Measurements from ENCODE around the gene GPLD1.

The GPLD1 gene

DNA sequence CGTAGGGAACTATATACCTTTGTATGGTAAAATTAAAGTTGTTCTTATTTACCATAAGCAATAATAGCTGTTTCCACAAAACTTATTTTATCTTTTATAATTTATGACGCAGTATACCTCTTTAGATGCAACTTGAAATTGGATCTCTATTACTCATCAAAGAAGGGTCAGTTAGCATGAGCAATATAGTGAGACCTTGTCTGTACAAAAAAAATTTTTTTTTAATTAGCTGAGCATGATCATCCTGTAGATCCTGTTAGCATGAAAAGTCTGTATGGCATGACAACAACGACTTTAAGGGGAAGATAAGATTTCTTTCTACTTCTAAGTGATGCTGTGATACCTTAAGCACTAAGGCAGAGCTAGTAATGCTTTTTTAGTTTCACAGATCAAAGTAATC, 11.3 kb upstream of the GPLD1 start:
- FAIRE-seq (no peak), DNase-seq (ENCODE audit: insufficient read length, low spot score) (no peak)

DNA sequence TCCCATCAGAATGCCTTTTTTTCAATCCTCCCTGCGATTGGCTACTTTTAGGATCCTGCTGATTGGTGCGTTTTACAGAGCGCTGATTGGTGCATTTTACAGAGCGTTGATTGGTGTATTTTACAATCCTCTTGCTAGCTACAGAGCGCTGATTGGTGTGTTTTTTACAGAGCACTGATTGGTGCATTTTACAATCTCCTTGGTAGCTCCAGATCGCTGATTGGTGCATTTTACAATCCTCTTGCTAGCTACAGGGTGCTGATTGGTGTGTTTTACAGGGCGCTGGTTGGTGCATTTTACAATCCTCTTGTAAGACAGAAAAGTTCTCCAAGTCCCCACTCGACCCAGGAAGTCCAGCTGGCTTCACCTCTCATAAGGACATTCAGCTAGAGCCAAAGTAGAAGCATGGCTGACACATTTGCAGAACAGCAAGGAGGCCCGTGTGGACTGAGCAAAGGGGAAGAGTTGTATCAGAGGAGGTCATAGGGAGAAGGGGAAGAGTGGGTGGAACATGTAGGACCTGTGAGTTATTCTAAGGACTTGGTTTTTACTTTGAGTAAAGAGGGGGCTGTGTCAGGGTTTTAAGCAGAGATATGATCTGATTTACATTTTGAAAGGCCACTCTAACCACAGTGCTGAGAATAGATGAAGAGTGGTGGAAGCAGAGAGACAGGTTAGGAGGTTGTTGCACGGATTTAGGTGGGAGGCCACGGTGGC, 8.0 kb upstream of the GPLD1 start:
- FAIRE-seq, result no peak
- no peak for DNase-seq (ENCODE audit: insufficient read length, low spot score)

DNA sequence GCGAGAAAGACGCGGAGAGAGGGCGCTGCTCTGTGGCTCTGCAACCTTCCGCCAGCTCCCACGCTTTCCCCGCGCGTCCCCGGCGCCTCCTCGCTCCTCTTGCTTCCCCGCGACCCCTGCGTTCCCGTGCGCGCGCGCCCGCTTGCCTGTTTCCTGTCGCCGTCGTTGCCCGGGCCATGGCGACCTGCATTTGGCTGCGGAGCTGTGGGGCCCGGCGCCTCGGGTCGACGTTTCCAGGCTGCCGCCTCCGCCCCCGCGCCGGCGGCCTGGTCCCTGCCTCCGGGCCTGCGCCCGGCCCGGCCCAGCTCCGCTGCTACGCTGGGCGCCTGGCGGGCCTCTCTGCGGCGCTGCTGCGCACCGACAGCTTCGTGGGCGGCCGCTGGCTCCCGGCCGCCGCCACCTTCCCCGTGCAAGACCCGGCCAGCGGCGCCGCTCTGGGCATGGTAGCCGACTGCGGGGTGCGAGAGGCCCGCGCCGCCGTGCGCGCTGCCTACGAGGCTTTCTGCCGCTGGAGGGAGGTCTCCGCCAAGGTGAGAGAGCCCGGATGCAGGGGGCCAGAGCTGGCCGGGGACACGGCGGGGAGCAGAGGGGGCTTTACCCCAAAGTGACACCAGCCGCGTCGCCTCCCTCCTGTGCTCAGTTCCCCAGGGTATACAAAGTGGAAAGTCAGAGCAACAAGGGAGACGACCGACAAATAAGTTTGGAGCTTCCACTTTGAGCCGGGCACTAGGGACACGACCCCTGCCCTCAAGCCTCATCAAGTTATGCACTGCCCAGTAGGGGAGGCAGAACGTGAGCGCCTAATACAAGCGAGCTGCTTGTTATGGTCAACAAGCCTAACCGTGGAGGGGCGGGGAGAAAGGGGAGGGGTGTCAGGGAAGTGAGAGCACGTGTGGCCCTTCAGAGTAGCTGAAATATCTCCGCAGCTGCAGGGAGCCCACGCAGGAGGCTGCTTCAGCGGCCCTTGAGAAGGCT, 5.7 kb upstream of the GPLD1 start, which contains the start of gene ALDH5A1:
TSS of gene ALDH5A1 (plus strand) at position 149 of the 975 bp plus-strand sequence. CDS start at position 177, 28 bp downstream.
- FAIRE-seq (peak; percentile 86), DNase-seq (ENCODE audit: insufficient read length, low spot score) (peak; percentile 65)

DNA sequence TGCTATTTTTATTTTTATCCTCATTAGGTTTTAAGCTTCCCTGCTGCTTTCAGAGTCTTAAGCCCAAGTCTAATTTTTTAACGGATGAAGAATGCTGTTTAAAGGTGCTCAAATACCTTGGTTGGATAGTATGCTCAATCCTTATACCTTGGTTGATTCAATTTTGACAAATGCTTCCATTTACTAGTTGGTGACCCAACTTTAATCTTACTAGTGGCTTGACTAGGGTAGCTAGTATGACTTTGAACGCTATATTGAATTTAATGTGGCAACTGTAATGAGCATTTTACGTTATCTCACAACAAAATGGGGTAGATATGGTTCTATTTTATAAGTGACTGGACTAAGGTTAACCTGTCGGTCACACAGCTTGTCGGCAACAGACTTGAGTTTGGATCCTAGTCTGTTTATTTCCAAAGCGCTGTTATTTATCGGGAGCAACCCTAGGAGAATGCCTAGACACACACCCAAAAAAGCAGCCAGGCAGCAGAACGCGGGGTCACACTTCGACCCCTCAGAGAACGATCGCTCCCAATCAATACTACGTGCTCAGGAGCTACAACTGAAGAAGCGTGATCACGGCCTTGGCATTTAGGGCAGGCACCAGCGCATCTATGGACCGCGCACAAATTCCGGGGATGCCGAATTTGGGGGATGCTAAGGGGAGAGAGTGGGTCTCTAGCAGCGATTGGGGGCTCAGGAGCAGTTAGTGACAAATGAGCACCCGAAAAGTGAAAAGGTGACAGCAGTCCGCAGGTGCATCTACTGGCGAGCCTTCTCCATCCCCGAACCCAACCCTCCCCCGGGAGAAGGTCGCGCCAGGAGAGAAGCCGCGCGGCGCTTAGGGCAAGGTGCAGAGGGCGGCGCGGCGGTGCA, 4.8 kb upstream of the GPLD1 start:
- FAIRE-seq (peak; percentile 78), DNase-seq (ENCODE audit: insufficient read length, low spot score) (no peak)

DNA sequence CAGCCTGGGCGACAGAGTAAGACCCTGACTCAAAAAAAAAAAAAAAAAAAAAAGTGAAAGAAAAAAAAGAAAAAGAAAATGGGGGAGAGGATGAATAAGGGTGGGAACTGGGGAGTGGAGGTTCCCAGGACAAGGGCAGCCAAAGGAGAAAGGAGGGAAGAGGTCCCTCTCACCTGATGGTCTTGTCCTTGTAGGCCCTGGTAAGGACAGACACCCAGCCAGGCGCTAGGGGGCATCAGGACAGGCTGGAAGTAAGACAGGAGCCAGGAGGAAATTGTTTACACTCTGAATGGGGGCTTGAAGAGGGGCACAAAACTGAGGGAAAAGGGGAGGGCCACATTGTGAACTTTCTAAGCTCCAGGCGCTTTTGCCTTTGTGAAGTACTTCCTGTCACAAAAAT, 3.1 kb upstream of the GPLD1 start:
- DNase-seq (ENCODE audit: insufficient read length, low spot score) (no peak), FAIRE-seq (no peak)

DNA sequence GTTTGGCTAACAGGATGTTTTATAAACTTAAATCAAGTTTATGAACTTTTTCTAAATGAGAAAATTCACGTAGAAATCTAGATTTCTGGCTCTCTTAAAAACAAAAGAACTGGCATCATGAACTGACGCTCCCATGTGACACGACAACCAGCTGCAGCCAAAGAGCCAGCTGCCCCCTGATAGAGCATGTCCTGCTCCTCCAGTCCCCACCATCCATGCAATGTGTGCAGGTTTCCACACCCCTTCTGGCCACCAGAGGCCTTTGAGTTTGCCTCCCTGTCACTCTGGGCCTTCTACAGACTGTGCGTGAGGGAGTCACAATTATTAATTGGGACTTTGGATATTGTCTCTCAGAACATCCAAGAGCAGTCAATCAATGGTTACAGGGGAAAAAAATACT, 1.6 kb upstream of the GPLD1 start:
- FAIRE-seq, result no peak

DNA sequence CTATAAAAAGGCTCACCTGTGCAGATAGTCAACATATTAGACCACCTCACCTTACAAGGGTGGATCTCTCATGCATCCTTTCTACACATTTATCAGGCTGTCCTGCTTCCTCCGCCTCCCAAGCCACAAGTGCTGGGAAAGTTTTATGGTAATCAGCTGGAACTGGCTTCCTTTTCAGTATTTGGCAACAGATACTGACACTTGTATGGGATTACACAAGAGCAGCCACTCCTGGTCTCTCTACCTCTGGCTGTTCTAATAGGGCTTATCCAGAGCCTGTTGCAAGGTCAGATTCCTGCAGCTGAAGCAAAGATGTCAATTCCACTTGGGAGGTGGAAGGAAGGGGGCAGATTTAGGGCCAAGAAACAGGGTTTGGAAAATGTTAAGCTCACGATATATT, 503 bp upstream of the GPLD1 start:
- FAIRE-seq (no peak), DNase-seq (ENCODE audit: insufficient read length, low spot score) (no peak)

More for the DNA sequence above, 1.6 kb upstream of the GPLD1 start:
- no peak for DNase-seq (ENCODE audit: insufficient read length, low spot score)

DNA sequence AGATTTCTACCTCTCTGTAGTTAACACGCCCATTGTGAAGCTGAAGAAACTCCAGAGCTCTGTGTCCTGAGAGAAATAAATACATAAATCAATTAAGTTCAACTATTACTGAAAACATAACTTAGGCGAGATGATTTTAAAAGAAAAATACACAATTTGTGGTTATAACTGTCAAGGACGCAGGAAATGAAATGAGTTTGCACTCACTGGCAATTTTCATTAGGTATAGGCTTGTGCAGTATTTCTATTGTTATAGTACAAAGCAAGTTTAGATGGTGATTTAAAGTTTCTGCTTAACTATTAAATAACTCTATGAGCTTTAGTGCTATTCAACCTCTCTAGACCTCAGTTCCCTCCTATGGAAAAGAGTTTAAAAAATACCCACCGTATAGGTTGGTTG, 3.3 kb downstream of the GPLD1 start:
- no peak for FAIRE-seq

DNA sequence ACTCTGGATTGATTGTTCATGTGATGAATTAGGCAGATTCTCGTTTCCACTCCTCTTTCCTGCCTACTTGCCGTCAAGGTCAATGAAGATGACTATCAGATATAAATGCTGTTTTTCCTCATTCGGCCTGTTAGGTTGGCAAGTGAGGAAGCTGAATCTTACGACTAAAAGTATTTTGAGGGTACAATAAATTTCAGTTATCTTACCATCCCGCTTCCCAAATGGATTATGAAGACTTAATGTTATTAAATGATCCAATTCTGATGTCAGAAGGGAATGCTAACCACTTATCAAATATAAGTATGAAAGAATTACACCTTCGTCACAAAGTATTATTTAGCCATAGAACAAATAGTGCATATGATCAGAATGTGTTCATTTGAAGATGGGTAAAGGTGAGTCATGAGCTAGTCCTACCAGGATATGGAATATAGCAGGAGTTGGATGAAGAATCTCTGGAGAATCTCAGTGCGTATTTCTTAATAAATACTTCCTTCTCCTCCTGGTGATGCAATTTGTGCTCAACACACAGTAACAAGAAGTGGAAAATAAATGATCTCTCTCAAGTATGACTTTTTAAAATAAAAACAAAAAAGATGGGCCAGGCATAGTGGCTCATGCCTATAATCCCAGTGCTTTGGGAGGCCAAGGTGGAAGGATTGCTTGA, 4.6 kb downstream of the GPLD1 start:
- FAIRE-seq (no peak), DNase-seq (ENCODE audit: insufficient read length, low spot score) (no peak)

More for the DNA sequence above, 3.3 kb downstream of the GPLD1 start:
- no peak for DNase-seq (ENCODE audit: insufficient read length, low spot score)

DNA sequence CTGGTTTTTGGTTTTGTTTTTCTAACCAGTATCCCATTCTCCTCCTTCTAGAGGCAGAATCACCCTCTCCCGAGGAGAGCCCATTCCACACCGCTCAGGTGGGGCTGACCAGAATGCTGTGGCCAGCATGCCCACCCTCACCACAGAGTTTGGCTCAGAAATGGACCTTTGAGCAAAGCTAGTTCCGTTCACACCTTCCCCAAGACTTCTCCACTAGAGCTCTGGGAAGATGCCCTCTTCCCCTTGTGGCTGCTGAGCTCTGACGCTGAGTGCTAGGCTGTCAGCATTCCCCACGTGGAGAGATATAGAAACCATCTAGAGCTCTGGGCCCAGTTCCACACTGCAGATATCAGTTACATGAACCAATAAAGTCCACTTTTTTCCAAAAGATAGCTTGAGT, 7.9 kb downstream of the GPLD1 start:
- FAIRE-seq (no peak), DNase-seq (ENCODE audit: insufficient read length, low spot score) (no peak)

DNA sequence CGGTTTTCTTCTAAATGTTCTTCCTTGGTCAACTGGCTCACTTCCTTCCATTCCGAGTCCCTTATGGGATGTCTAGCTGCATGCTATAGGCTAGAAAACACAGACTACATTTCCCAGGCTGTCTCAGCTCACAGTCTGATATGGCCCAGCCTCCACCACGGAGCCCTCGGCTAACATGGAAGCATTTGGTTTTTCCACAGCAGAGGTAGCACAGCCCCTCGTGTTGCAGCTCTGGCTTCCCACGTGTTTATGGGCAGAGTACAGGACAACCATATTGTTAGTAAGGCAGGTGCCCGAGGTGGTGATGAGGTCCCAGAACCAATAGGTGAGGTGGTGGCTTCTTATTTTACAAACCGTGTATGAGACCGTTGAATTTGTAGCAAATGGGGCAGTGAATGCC, 8.7 kb downstream of the GPLD1 start:
- FAIRE-seq, result no peak
- DNase-seq (ENCODE audit: insufficient read length, low spot score), result no peak

DNA sequence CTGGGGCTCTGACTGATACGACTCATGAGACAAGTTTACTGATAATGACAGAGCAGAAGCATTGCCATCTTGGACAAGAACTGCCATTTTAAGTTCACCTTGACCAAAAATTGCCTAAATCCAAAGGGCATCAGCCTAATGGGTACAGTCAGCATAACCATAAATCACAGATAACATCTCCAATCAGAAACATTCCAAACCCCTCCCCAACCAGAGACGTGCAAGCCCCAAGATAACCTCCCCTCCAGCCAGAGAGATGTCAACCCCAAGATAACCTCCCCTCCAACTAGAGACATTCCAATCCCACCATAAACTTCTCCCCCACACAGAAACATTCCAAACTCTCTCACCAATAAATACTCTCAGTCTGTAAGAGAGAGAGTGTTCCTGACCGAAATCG, 10.5 kb downstream of the GPLD1 start:
- no peak for DNase-seq (ENCODE audit: insufficient read length, low spot score)
- FAIRE-seq, result no peak

DNA sequence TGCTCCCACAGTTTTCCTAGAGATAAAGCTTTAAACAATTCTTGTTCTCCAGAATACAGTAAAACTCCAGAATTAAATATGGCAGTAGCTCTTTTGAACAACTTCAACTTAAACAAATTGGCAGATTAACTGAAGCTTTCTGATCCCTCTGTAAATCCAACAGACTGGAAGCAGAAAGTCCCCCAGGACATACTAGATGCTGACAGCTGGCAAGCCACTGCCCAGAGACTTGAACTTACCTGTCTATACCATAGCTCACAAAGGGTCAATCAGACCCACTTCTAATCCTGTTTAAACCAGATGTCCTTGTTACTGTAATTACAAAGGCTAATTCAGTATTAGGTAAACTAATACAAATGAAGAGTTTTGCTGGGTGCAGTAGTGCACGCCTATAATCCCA, 12.3 kb downstream of the GPLD1 start:
- DNase-seq (ENCODE audit: insufficient read length, low spot score), result no peak
- no peak for FAIRE-seq

DNA sequence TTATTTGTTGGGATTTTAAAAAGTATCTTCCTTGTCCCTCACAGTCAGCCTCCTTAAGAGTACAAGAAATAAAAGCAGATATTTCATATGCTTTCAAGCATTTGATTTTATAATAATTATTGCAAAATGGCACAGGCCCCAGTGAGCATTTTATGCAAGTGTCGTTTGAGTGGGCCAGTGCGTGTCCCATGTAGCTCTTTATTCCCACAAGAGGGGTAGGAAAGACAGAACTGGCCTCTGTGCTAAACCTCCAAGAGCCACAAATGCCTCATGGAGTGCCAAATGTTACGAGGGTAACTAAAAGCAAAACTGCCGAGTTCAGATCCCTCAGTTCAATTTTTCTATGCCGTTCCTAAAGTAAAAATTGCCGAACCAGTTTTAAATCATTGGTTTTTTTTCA, 12.7 kb downstream of the GPLD1 start:
- FAIRE-seq (no peak), DNase-seq (ENCODE audit: insufficient read length, low spot score) (no peak)

DNA sequence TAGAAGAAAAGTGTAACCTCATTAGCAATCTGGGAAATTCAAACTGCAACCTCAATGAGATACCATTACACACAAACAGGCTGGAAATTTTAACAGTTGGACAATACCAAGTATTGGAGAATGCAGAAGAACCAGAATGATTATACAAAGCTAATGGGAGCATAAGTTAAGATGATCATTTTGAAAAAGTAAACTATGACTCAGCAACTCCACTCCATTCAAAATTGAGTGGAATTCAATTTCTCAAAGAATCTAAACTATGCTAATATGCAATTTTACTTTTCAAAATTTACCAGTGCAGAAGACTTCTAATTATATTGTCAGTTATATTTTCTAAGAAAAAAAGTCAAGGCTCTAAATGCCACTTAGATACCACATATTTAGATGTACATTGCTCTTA, 17.2 kb downstream of the GPLD1 start:
- FAIRE-seq, result no peak
- DNase-seq (ENCODE audit: insufficient read length, low spot score), result no peak

DNA sequence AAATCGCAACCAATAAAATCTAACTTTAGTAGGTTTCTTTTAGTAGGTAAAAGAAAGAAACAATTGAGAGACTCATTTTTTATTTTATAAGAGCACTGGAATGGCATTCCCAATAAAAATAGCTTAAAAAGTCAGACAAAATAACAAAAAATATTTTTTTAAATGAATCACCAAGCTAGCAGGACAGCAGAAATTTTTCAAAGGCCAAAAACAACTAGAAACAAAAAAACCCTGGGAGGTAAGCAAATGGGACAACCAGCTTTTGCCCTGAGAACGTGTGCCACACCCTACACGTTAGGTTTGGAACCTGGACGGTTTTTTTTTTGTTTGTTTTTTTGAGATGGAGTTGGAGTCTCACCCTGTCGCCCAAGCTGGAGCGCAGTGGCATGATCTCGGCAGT, 19.6 kb downstream of the GPLD1 start:
- DNase-seq (ENCODE audit: insufficient read length, low spot score) (no peak), FAIRE-seq (no peak)

DNA sequence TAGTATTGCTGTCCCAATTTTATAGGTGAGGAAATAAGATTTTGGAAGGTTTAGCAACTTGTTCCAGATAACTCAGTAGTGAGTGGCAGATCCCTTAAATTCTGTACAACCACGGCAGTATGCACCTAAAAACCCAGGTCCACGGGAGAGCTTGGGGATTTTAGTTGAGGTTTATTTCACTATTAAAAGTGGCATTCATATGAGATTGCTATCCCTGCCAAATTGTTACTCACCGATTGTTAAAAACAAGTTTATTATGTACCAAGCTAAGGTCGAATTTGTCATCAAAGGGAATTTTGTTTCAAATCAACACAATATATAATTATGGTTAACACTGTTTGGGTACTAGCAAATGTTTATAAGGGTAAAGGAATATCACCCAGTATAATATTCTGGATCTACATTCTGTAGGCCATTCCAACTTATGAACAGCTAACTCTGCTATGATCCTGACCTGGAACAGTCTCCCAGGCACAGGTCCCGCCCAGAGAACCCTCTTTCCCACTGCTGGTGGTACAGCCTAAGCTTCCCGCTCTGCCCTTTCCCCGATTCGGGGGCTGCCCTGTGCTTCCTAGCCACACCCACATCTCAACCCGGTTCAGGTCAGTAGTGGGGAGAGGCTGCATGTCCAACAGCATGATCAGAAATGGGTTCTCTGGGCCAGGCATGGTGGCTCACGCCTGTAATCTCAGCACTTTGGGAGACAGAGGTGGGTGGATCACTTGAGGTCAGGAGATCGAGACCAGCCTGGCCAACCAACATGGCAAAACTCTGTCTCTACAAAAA, 24.9 kb downstream of the GPLD1 start:
- FAIRE-seq (no peak), DNase-seq (ENCODE audit: insufficient read length, low spot score) (no peak)

DNA sequence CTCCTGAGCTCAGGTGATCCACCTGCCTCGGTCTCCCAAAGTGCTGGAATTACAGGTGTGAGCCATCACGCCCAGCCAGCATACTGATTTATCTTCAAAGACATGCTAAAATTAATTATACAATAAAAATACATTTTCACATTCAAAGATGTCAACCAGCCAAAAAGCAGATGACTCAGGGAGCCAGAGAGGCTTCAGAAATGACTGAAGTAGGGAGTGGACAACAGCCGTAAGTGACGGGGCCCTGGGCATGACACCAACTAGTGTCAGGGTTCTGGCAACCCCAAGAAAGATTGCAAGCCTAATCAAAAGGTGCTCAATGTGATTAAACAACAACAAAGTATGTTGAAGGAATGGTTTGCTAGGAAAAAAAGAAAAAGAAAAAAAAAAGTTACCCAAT, 28.4 kb downstream of the GPLD1 start:
- FAIRE-seq, result no peak
- no peak for DNase-seq (ENCODE audit: insufficient read length, low spot score)

DNA sequence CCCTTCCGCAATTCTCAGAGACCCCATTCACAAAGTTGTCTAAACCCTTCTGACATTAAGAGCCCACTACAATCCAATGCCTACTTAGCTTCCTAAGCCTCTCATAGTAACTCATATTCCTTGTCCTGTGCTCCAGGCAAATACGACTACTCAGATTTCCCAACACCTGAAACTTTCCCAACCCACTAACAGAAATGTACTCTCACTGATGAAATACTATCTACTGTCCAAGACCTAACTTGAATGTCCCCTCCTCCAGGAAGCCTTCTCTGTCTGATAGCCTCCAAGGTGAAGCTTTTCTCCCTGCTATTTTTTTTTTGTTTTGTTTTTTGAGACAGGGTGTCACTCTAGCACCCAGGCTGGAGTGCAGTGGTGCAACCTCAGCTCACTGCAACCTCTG, 30.4 kb downstream of the GPLD1 start:
- DNase-seq (ENCODE audit: insufficient read length, low spot score), result no peak
- FAIRE-seq, result no peak

DNA sequence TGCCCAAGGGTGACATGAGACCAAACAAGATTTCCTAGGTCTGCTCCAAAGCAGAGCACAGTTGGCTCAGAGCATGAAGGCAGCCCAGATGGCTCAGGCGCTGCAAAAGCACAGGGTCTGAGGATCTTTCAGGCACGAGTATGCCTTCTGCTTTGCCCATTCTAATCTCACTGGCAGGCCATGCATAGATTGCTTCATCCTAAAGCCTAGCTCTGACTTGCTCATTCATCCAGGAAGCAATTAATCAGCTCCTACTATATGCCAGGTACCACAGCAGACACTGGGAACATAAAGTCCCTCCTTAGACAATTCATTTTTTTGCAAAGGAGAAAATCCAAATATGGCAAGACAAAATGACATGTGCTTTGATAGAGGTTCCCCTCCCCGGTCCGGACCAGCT, 31.2 kb downstream of the GPLD1 start:
- FAIRE-seq (no peak), DNase-seq (ENCODE audit: insufficient read length, low spot score) (no peak)

Data from GM19239 (cell line).